IPS DF 19.7 (cell line): ENCODE measurements around the gene ARID3B.
"Not testable (repeated sequence)": the region's sequence is repeated elsewhere in the genome, so short reads cannot be mapped to it uniquely, and the experiment has no call there.

Experiments used
- DNase-seq: peaks from one replicate; pipeline ENCODE4 v3.0.0-alpha.2; 2013; ENCODE audit warnings: low read depth, low spot score

The ARID3B gene

GRCh38 chr15:74568594-74568993 lies 27.6 kb downstream of the ARID3B start:
- DNase-seq, result no peak

DNA sequence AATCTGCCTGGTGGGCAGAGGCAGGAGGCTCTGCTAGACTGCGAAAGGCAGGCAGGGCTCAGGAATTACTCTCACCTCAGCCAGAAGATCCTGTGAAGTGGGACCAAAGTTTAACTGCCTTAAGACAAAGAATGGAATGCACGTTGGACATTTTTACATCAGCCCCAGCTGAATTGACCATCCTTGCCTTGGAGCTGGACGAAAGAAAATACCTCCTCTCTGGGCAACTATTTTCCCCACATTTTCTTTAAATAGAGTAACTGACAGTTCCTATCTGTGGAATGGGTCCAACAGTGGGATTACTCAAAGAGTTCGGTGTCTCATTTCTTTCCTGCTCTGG lies 28.7 kb downstream of the ARID3B start:
- no peak for DNase-seq

GRCh38 chr15:74571191-74571590 lies 30.2 kb downstream of the ARID3B start:
- no peak for DNase-seq

DNA sequence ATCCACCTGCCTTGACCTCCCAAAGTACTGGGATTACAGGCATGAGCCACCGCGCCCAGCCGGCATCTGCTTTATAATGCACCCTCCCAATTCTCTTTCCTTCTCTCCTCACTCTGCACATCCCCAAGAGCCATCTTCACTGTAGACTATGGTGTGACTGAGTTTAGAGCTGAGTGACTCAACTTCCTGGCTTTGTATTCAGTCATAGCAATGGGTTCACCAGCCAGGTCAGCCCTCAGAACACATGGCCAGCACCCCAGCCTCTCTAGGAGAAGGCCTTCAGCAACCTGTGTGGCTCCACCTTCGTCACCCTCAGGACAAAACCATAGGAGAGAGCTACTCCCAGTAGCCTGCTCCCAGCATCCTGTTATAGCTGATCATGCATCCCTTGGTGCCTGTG lies 33.0 kb downstream of the ARID3B start:
- no peak for DNase-seq

DNA sequence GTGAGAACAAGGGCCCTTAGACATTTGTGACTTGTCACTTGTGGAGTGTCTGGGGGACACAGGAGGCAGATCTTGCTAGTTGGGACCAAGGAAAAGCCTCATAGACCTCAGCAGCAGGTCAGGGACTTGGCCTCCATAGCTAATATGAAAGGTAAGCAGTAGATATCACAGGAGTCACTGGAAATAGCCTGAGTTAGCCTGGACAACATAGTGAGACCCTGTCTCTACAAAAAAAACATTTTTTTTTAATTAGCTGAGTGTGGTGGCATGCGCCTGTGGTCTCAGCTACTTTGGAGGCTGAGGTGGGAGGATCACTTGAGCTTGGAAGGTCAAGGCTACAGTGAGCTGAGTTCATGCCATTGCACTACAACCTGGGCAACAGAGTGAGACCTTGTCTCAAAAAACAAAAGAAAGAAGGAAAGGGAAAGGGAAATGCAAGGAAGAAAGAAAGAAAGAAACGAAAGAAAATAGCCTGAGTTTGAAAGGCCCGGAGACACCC lies 37.5 kb downstream of the ARID3B start:
- DNase-seq, result no peak

GRCh38 chr15:74579001-74579400 lies 38.0 kb downstream of the ARID3B start:
- no peak for DNase-seq

GRCh38 chr15:74580538-74581350 lies 39.7 kb downstream of the ARID3B start:
- DNase-seq, result no peak

- DNase-seq, result no peak
These were observed 43.2 kb downstream of the ARID3B start for GRCh38 chr15:74584204-74584603.

DNA sequence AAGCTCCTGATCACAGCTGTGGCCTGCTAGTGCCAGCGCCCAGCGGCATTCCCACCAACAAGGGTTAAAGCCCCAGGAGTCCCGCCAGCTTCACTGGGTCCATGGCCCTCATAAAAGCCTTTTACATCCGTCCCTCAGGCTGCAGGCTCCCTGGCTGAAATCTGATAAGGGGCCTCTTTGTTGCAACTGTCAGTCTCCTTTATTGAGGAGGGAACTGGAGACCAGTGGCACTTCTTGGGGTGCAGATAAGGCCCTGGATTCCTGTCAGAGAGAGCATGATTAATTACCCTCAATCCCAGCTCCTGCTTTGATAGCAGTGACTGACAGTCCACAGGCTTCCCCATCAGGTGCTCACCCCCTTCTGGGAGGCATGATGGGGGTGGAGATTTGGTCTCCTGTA lies 43.8 kb downstream of the ARID3B start:
- DNase-seq, result no peak

- DNase-seq, result no peak
These were observed 44.2 kb downstream of the ARID3B start for GRCh38 chr15:74585191-74585590.

GRCh38 chr15:74585857-74586256 lies 44.8 kb downstream of the ARID3B start:
- no peak for DNase-seq

DNA sequence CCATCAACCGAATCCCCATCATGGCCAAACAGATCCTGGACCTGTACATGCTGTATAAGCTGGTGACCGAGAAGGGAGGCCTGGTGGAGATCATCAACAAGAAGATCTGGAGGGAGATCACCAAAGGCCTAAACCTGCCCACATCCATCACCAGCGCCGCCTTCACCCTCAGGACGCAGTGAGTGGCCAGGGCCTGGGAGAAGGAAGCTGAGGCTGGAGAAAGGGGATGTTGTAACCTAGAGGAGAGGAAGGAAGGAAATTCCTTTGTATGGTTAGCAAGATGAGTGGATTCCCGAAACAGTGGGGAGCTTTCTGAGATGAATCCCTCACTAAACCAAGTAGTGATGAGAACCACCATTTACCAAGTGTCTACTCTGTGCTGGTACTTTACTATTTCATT lies 48.8 kb downstream of the ARID3B start:
- no peak for DNase-seq

GRCh38 chr15:74592222-74592621 lies 51.2 kb downstream of the ARID3B start:
- DNase-seq, result no peak

DNA sequence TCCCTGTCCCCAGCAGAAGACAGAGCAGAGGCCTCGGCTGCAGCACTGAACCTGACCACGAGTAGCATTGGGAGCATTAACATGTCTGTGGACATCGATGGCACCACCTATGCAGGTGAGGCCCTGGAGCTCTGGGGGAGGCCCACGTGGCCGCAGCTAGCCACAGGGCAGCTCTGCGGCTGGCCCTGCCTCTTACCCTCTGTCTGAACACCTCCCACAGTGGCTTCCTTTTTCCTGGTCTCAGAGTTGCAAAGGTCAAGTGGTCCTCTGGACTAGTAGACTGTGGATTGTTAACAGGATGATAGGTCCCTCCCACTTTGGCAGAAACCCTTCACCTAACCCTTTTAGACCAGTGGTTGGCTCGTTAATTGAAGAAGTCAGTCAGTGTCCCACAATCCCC lies 52.1 kb downstream of the ARID3B start:
- DNase-seq, result no peak

GRCh38 chr15:74594455-74594854 lies 53.4 kb downstream of the ARID3B start:
- DNase-seq, result no peak

DNA sequence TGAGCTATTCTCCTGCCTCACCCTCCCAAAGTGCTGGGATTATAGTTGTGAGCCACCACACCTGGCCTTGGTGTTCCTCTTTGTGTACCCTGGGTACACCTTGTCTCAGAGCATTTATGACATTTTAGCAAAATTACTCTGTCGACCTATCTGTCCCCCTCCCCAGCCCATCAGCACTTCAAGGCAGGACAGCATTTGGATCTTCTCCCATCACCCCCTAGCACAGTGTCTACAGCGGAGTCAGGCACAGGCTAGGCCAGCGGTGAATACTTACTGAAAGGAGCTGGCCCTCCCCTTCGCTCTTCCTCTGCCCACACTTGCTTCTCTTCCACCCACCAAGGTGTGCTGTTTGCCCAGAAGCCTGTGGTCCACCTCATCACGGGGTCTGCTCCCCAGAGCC lies 54.3 kb downstream of the ARID3B start:
- no peak for DNase-seq

GRCh38 chr15:74596736-74597135 lies 55.7 kb downstream of the ARID3B start:
- not testable (repeated sequence) for DNase-seq

DNA sequence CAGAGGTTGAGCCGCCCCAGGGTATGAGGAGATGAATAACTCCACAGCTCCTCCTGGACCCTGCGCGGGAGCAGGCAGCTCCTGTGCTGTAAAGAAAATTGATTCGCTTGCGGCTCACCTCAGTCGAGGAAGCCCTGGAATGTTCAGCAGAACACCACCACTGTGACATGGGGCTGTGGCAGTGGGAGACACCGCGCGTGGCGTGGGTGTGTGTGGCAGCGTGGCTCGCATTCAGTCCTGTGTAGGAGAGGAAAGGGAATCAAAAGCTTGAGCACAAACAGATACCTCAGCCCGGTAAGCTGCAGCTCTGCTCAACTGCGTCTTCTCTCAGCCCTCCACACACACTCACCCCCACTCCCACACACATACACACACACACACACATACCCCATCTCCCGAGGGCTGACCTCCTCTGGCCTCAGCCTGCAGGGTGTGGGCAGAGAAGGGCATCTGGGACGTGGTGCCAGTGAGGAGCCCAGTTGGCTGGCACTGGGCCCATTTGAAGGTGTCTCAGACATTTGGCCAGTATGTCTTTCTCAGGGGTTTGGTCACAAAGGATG lies 56.2 kb downstream of the ARID3B start:
- DNase-seq, result not testable (repeated sequence)

- peak; percentile 52 for DNase-seq
These were observed 57.3 kb downstream of the ARID3B start for GRCh38 chr15:74598126-74598842.

DNA sequence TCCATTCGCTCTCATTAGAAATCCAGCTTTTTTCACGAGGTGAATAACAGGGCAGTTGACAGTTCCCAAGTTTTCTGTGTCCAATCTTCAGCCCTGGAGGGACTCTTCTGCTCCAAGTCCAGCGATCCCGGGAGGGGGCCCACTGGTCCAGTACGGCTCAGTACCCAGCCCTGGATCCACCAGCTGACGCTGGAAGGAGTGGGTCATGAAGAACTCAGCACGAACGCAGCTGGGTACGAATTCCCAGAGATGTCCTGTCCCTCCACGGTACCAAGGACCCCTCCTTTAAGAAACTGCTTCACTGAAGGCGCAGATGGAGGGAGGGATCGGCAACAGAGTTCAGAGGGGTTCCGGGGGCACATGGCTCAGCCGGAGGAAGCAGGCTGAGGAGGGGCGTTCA lies 58.1 kb downstream of the ARID3B start:
- DNase-seq, result no peak

GRCh38 chr15:74603026-74603788 lies 62.2 kb downstream of the ARID3B start:
- DNase-seq, result no peak
